SIG-M5 (cell line): ENCODE data around the gene ADGRL3.

Source experiments
- DNase-seq: peaks from one replicate; lab custom pipeline; 2025; lab: John Stamatoyannopoulos, UW

The ADGRL3 gene

DNA sequence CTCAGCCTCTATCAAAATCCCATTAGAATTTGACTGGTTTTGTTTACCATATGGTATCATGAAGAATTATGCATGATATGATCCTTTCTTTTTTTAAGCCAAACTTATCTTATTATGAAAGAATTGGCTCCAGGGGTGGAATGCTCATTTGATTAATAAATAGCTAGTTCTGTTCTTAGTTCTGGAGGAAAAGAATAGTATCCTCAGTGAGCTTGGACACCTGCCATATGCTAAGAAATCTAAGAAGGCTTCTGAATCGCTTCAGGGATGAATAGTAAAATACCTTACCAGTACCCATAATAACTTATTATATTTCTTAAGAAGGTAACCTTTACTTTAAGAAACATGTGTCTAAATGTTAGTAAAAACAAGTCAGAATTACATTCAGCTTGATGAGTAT is 803.6 kb downstream of the ADGRL3 start:
- no peak for DNase-seq

DNA sequence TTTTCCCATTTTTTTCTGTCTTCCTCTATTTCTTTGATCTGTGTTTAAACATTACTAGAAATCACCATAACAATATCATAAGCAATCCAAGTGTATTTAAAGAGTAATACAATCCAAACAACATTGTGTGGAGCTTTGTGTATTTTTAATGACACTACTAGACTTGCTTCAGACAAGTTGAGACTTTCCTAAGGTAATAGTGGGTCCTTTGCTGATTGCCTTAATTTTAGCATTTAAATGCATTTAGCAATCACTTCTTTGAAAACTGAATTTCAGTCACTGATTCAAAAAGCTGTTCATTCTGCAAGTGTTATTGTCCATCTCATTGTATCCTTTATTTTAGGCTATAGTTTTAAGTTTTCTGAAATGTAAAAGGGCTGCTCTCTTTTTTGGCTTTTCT is 804.8 kb downstream of the ADGRL3 start:
- DNase-seq = no peak

DNA sequence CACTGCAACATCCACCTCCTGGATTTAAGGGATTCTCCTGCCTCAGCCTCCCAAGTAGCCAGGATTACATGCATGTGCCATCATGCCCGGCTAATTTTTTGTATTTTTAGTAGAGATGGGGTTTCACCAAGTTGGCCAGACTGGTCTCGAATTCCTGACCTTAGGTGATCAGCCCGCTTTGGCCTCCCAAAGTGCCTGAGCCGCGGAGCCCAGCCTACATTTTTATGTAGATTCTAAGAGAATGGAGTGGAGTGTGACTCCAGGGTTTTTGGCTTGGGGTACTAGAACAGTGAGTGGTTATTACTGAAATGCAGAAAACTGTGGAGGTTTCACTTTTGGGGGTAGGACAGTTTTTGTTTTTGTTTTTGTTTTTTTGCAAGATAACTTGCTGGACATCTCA is 806.0 kb downstream of the ADGRL3 start:
- no peak for DNase-seq

GRCh38 chr4:62015043-62015739 is 815.1 kb downstream of the ADGRL3 start:
- no peak for DNase-seq

- DNase-seq = no peak
These were observed 818.4 kb downstream of the ADGRL3 start for GRCh38 chr4:62018537-62018936.

DNA sequence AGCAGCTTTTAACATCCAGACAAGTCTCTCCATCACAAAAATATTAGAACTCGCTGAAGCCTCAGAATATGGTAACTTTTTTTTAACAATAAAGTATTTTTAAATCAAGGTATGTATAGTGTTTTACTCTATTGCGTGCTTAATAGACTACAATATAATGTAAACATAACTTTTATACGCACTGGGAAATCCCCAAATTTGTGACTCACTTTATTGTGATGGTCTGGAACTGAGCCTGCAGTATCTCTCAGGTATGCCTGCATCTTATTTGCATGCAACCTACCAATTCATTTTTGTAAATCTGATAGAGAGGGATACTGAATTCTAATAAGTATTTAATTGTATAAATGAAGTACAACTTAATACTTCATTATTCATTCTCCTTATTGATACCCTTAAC is 823.5 kb downstream of the ADGRL3 start:
- no peak for DNase-seq

DNA sequence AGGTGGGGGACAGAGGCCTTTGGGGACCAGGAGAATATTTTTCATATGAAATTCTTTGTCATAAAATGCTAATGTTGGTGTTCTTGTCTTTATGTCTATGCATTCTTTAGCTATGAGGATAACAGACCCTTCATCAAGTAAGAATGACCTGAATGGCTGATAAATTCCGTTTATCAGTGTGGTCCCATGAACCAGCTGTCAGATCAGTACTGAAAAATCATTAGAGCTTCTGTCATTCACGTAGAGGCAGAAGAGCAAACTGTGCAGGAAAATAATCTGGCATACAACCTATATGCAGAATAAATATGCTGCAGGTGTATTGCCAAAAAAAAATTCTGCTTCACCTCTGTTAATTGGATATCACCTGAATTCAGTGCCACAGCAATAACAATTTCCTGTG is 828.6 kb downstream of the ADGRL3 start:
- DNase-seq = no peak

DNA sequence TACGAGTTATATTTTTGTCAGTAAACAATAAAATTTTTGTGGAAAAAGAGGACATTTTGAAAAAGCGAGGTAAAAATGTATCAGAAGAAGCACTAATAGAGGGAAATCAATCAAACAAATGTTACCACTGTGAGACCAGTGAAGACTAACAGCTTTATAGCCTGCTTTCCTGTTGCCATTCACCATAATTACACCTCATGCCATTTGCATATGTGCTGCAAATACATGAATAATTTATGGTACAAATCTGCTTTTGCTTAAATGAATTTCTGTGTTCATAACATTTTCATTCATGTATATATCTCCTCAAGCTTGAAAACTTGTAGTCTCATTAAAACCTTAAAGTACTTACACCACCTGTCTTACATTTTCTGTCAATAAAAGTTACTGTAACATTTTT is 830.8 kb downstream of the ADGRL3 start:
- no peak for DNase-seq

DNA sequence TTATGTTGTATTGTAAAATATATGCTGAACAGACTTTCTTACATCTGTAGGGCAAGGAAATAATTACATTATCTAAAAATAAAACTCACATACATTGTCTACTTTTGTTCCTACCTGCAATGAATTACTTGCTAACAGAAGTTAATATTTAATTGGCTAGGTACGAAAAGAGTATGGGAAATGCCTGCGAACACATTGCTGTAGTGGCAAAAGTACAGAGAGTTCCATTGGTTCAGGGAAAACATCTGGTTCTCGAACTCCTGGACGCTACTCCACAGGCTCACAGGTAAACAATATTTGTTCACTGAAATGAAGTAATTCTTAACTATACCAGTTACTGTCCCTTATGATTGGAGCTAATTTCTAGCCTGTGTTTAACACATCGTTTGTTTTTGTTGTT is 837.4 kb downstream of the ADGRL3 start:
- no peak for DNase-seq

DNA sequence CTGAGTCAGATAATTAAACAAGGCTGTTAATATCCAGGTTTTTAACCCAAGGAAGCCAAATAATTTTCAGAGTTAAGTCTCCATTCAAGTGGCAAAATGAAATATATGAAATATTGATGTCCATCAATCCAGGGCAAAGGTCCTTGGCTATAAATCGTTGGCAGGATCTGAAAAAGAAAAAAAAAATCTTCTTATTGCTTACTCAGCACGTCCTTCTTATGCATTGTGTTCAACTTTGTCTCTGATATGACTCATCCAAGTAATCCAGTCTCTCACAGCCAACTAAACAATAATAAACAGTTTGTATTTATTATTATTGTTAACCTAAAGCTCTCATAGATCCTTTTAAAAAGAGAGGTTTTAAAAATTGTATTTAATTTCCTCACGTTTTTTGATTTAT is 851.2 kb downstream of the ADGRL3 start:
- no peak for DNase-seq

DNA sequence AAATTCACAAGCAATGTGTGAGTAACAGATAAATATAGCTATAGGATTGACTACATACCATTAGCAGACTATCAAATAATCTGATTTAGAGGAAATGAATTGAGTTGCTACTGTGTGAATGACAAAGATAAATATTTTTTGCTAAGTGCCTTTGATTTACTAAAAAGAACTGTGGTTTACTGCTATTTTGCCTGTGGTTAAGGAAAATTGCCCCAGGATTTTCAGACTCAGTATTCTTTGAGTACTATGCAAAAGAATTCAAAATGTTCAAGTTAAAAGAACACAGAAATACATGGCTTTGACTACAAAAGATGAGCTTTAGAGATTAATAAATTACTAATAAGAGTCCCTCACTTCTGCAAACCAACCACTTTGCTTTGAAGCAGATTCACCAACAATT is 853.8 kb downstream of the ADGRL3 start:
- DNase-seq = no peak

GRCh38 chr4:62057031-62057430 is 856.9 kb downstream of the ADGRL3 start:
- no peak for DNase-seq

GRCh38 chr4:62058571-62058970 is 858.4 kb downstream of the ADGRL3 start:
- DNase-seq = no peak

GRCh38 chr4:62070291-62070852 is 870.2 kb downstream of the ADGRL3 start:
- DNase-seq = no peak

DNA sequence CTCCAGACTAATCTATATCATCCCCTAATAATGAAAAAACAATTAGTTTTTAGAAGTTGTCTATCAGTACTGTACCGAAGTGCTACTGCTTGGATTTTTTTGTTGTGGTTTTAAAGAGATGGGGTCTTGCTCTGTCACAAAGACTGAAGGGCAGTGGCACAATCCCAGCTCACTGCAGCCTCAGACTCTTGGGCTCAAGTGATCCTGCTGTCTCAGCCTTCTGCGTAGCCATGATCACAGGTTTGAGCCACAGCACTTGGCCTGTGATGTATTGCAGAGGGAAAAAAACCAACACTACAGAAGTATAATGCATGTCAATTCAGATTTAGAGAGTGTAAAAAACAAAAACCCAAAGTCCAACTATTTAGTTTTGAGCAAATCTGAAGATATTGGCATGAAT is 875.0 kb downstream of the ADGRL3 start:
- DNase-seq = no peak

DNA sequence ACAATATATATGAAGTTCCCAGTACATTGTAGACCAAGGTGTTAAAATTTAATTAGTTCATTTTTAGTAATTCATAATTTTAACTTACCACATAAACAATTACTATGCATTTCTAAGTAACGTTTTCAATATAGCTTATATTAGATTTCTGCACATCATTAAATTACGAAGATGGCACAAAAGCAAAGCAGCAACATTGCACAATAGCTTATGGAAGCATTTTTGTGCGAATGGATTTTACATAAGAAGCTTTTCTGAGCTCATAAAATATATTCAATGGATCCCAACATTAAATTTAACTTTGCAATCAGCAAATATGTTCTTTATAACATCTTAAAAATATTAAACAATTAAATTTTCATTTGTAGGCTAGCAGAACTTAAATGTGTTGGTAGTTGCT is 875.4 kb downstream of the ADGRL3 start:
- DNase-seq = no peak

DNA sequence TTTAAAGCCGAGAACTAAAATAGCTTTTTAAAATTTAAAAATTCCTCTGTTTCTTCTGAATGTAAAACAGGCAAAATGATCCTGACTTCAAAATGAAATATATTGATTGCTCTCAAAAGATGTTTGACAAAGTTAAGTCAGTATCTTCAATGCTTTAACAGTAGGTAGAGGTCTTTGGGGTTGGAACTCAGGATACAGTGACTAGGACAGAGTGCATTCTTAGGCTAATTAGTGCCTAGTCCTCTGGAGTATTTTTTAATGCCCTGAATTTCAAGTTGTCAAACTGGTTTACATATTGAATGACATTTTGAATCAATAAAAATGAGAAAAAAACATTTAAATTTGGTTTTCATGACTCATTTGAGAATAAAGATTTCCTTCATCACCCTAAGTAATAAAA is 877.3 kb downstream of the ADGRL3 start:
- DNase-seq = no peak

DNA sequence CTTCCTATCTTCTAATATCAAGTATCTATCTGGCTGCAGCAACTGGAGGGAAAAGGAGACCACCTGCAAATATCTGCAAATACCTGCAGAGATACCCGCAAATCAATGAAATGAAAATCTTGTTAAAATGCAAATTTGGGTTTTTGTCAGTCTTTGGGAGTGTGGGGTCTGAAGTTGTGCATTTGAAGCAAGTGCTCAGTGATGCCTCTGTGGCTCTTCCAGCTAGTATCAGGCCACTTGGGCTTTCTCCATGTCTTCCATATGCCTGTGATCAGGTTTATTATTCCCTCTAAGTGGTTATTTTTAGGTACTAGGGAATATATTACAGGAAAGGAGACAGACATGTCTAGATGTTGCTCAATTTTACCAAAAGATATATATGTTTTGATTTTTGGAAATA is 880.3 kb downstream of the ADGRL3 start:
- no peak for DNase-seq

DNA sequence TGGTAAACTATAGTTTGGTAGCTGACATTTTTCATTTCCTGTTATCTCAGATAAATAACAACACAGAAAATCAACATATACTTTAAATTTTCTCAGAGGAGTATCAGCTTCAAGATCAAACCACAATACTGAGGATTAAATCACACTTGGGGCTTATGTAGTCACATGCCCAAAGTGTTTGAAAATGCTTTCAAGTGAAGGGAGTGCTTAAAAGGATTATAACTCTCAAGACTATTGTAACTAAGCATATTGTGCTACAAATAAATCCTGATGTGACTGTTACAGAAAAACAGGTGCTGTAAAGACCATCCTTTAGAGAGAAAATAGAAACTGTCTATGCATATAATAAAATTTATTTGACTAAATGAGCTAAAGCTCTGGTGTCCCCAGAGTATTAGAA is 887.6 kb downstream of the ADGRL3 start:
- DNase-seq = no peak

GRCh38 chr4:62093735-62094134 is 893.6 kb downstream of the ADGRL3 start:
- DNase-seq = no peak

DNA sequence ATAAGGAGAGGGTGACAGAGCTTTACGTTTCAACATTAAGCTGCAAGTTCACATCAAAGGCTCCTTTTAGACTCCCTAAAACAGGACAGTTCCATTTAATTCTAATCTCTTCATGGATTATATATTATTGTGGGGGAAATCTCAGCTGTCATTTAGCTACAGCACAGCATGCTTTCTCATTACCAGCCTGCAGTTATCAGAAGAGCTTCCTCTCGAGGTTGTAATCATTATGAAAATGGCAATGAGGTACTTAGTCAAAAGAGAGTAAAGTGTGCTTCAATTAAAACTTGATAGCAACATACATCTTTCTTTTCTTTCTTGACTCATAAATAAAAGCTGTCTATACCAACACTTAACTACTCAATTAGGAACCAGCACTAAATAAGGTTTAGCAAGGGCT is 896.8 kb downstream of the ADGRL3 start:
- no peak for DNase-seq

- DNase-seq = no peak
These were observed 915.1 kb downstream of the ADGRL3 start for GRCh38 chr4:62115216-62115615.

- no peak for DNase-seq
These were observed 917.8 kb downstream of the ADGRL3 start for GRCh38 chr4:62117886-62118285.

GRCh38 chr4:62118558-62118957 is 918.4 kb downstream of the ADGRL3 start:
- DNase-seq = no peak
